RWPE1 (cell line): ENCODE measurements around the gene NXN.
A peak's percentile ranks its signal among the peaks of the same experiment; 100 is the strongest.

Experiments used
- CTCF ChIA-PET: fragments of 350-600 bp; sonication (Branson Sonifier 250); formaldehyde crosslinking; extraction: SDS; loops from one replicate; lab custom pipeline; 2021; lab: Yijun Ruan, JAX
- POLR2A ChIA-PET: fragments of 400-600 bp; formaldehyde crosslinking; extraction: SDS; loops from one replicate; lab custom pipeline; 2020; ENCODE audit warnings: antibody characterized with exemption; ENCODE audit not compliant: low non-redundant PET; lab: Yijun Ruan, JAX
- DNase-seq: peaks from one replicate; pipeline ENCODE4 v3.0.0; 2012; ENCODE audit warnings: low spot score
- H3K27ac ChIP-seq: fragments of 450-650 bp; 2 replicates; pipeline ENCODE4 v1.5.1; 2017
- CTCF ChIP-seq: fragments of 450-650 bp; conservative IDR thresholded peaks from 2 replicates; pipeline ENCODE4 v1.5.1; 2017; ENCODE audit warnings: low read depth, mild to moderate bottlenecking

The NXN gene

GRCh38 chr17:1008008-1008761, 28.6 kb upstream of the NXN start:
- POLR2A ChIA-PET: no interaction called here
- DNase-seq: no peak
- no peak for TF ChIP-seq CTCF
- CTCF ChIA-PET: no interaction called here
- H3K27ac ChIP-seq: peak overlapping the region; percentile 3; the same call in 1 of the 2 replicates

- H3K27ac ChIP-seq: peak overlapping the region; percentile 3; the same call in 1 of the 2 replicates
- ChIA-PET POLR2A (no interaction called here), CTCF (interaction anchor here (0.7 kb wide), 1 partner anchor 8 kb away, joined by 3 read pairs; no protein-coding TSS in a partner anchor)
- DNase-seq: no peak
- TF ChIP-seq CTCF: no peak
These were observed 27.9 kb upstream of the NXN start for GRCh38 chr17:1007310-1008007.

- DNase-seq: no peak
- POLR2A ChIA-PET: no interaction called here
- peak overlapping the region; percentile 78 for H3K27ac ChIP-seq
- TF ChIP-seq CTCF: no peak
- CTCF ChIA-PET: interaction anchor here (0.9 to 1.3 kb wide), 2 partner anchors 23 to 50 kb away, joined by 3 read pairs; no protein-coding TSS in a partner anchor
These were observed 26.5 kb upstream of the NXN start for GRCh38 chr17:1006054-1006453.

- DNase-seq: no peak
- peak overlapping the region; percentile 78 for H3K27ac ChIP-seq
- ChIA-PET POLR2A (no interaction called here), CTCF (interaction anchor here (1.3 kb wide), 1 partner anchor 51 kb away, joined by 3 read pairs; no protein-coding TSS in a partner anchor)
- TF ChIP-seq CTCF: no peak
These were observed 25.9 kb upstream of the NXN start for GRCh38 chr17:1005361-1005946.

- DNase-seq: no peak
- CTCF ChIA-PET: no interaction called here
- TF ChIP-seq CTCF: no peak
- POLR2A ChIA-PET: no interaction called here
- H3K27ac ChIP-seq: peak overlapping the region; percentile 78
These were observed 25.3 kb upstream of the NXN start for GRCh38 chr17:1004769-1005295.
